Liver (tissue), 9 donors: ENCODE results near the gene ZNF296. TPM values are rescaled to one million over a fixed set of nuclear protein-coding genes. Genes with fewer than 3 reads are reported as not detected.

Experiments
- DNase-seq: peaks from one replicate; pipeline ENCODE4 v3.0.0-alpha.2; 2017; ENCODE audit warnings: low spot score
- H3K27ac ChIP-seq, 2 donors: one replicate each; pipeline ENCODE4 v1.7.0; 2013; ENCODE audit warnings: inconsistent platforms in 2 of 2, low read length in 2 of 2, control low read depth in 1 of 2, low read depth in 1 of 2, mild to moderate bottlenecking in 1 of 2
- H3K27me3 ChIP-seq, 4 donors: one replicate each; pipeline versions ENCODE4 v1.6.1 to v1.7.0; 2013; ENCODE audit warnings: low read length in 3 of 4, inconsistent platforms in 1 of 4, mild to moderate bottlenecking in 1 of 4, moderate library complexity in 1 of 4; ENCODE audit not compliant: control insufficient read depth in 4 of 4, insufficient read depth in 4 of 4
- H3K36me3 ChIP-seq, 4 donors: one replicate each; pipeline versions ENCODE4 v1.6.1 to v1.7.0; 2013; ENCODE audit warnings: low read length in 3 of 4, mild to moderate bottlenecking in 3 of 4, low read depth in 1 of 4, moderate library complexity in 1 of 4; ENCODE audit not compliant: control insufficient read depth in 4 of 4, insufficient read depth in 3 of 4
- H3K4me1 ChIP-seq, 4 donors: one replicate each; pipeline versions ENCODE4 v1.6.1 to v1.7.0; 2013; ENCODE audit warnings: low read length in 3 of 4, mild to moderate bottlenecking in 3 of 4, moderate library complexity in 1 of 4; ENCODE audit not compliant: control insufficient read depth in 4 of 4, insufficient read depth in 4 of 4
- H3K4me3 ChIP-seq, 3 donors: one replicate each; pipeline versions ENCODE4 v1.6.1 to v1.7.0; 2013; ENCODE audit warnings: low read length in 3 of 3, control low read depth in 1 of 3, low read depth in 1 of 3, mild to moderate bottlenecking in 1 of 3
- H3K9ac ChIP-seq, 2 donors: one replicate each; pipeline ENCODE4 v1.7.0; 2013; ENCODE audit warnings: low read length in 2 of 2, mild to moderate bottlenecking in 2 of 2, moderate library complexity in 2 of 2, control low read depth in 1 of 2, low read depth in 1 of 2
- H3K9me3 ChIP-seq, 4 donors: one replicate each; pipeline versions ENCODE4 v1.6.1 to v1.7.0; 2013; ENCODE audit warnings: low read length in 3 of 4; ENCODE audit not compliant: control insufficient read depth in 4 of 4
- ATF3 ChIP-seq: IDR thresholded peaks from 2 replicates; pipeline ENCODE4 v1.6.1; 2016; ENCODE audit warnings: antibody characterized with exemption
- CTCF ChIP-seq: fragments of 150-350 bp; IDR thresholded peaks from 2 replicates; pipeline ENCODE4 v1.5.1; 2017; ENCODE audit warnings: improper control_type of control experiment, low read depth, low read length; ENCODE audit not compliant: missing input control
- EGR1 ChIP-seq, 2 donors: IDR thresholded peaks; 2 replicates each; pipeline ENCODE4 v1.6.1; 2016 to 2018; ENCODE audit warnings: antibody characterized with exemption in 2 of 2, low read depth in 2 of 2
- FOXA1 ChIP-seq: IDR thresholded peaks from 2 replicates; pipeline ENCODE4 v1.6.1; 2016; ENCODE audit warnings: antibody characterized with exemption
- FOXA2 ChIP-seq: IDR thresholded peaks from 2 replicates; pipeline ENCODE4 v1.6.1; 2016; ENCODE audit warnings: antibody characterized with exemption
- HNF4A ChIP-seq, 2 donors: conservative IDR thresholded peaks; 2 replicates each; pipeline ENCODE4 v1.6.1; 2016; ENCODE audit warnings: antibody characterized with exemption in 2 of 2, mild to moderate bottlenecking in 2 of 2
- HNF4G ChIP-seq: IDR thresholded peaks from 2 replicates; pipeline ENCODE4 v1.6.1; 2016; ENCODE audit warnings: antibody characterized with exemption
- JUND ChIP-seq, 2 donors: IDR thresholded peaks; 2 replicates each; pipeline ENCODE4 v1.6.1; 2016; ENCODE audit warnings: antibody characterized with exemption in 2 of 2
- MAX ChIP-seq: IDR thresholded peaks from 2 replicates; pipeline ENCODE4 v1.6.1; 2016; ENCODE audit warnings: antibody characterized with exemption
- NR2F2 ChIP-seq: IDR thresholded peaks from 2 replicates; pipeline ENCODE4 v1.6.1; 2016; ENCODE audit warnings: antibody characterized with exemption
- RAD21 ChIP-seq, 2 donors: IDR thresholded peaks; 2 replicates each; pipeline ENCODE4 v1.6.1; 2016; ENCODE audit warnings: antibody characterized with exemption in 2 of 2, mild to moderate bottlenecking in 2 of 2
- REST ChIP-seq: IDR thresholded peaks from 2 replicates; pipeline ENCODE4 v1.6.1; 2016; ENCODE audit warnings: antibody characterized with exemption, mild to moderate bottlenecking
- SP1 ChIP-seq: IDR thresholded peaks from 2 replicates; pipeline ENCODE4 v1.6.1; 2018; ENCODE audit warnings: antibody characterized with exemption, mild to moderate bottlenecking
- TAF1 ChIP-seq: conservative IDR thresholded peaks from 2 replicates; pipeline ENCODE4 v1.6.1; 2016; ENCODE audit warnings: antibody characterized with exemption, mild to moderate bottlenecking
- ZBTB33 ChIP-seq: IDR thresholded peaks from 2 replicates; pipeline ENCODE4 v1.6.1; 2016; ENCODE audit warnings: antibody characterized with exemption
- WGBS: extraction: QIAGEN DNeasy Blood & Tissue Kit; methylation state at CpG from one replicate; pipeline ENCODE4 v1.1.7; 2013; 5-methylcytosine and 5-hydroxymethylcytosine counted together
- polyA plus RNA-seq, 2 donors: library from polyadenylated mRNA; stranded (reverse) in 1 of 2; unstranded in 1 of 2; fragments of 200-250 nt in 1 of 2; fragments of >200 nt in 1 of 2; fragmentation: Nextera tagmentation in 1 of 2; extraction: Ambion mirVana in 1 of 2; gene quantifications; one replicate each; pipeline versions ENCODE4 v1.2.1 to v1.2.3, GENCODE V29; 2013 to 2015
- total RNA-seq, 2 donors: library from RNA; depleted of rRNA; stranded (reverse); fragments of >200 nt; gene quantifications; one replicate each; pipeline ENCODE4 v1.2.3, GENCODE V29; 2014
- donor health status: healthy.
- donor health status: healthy.
- donor health status: healthy.
- donor health status: healthy.
- donor health status: healthy.

The ZNF296 gene
- total and polyA plus RNA-seq, 4 donors: 0.16 to 0.42 (median 0.17) TPM; not detected in 1

GRCh38 chr19:45071969-45072790 is 4.1 kb downstream of the ZNF296 start:
- Histone ChIP-seq H3K4me1 (peaks cover 0 to 15% (median 5%) of the 10 kb centered on the region in 4 donors), H3K4me3 (no peak overlapping the region), H3K9me3 (no peaks in the 10 kb centered on the region), H3K36me3 (peaks cover 19 to 30% (median 25%) of the 10 kb centered on the region in 4 donors), H3K27me3 (no peaks in the 10 kb centered on the region), H3K27ac (no peak overlapping the region), H3K9ac (no peak overlapping the region)
- no peak for DNase-seq
- 91% methylated on average over 34 of the region's 34 CpGs for WGBS
- no peak for TF ChIP-seq NR2F2
- no peak for TF ChIP-seq JUND (IDR thresholded peaks at IDR 0.05)
- TF ChIP-seq ATF3: no peak

GRCh38 chr19:45071545-45071938 is 4.7 kb downstream of the ZNF296 start:
- peaks cover 0 to 10% (median 2%) of the 10 kb centered on the region in 4 donors for H3K4me1 ChIP-seq
- no peak overlapping the region for H3K27ac ChIP-seq
- no peaks in the 10 kb centered on the region for H3K9me3 ChIP-seq
- no peak overlapping the region for H3K4me3 ChIP-seq
- 96% methylated on average over 25 of the region's 25 CpGs for WGBS
- no peak overlapping the region for H3K9ac ChIP-seq
- no peak for DNase-seq
- no peaks in the 10 kb centered on the region for H3K27me3 ChIP-seq
- H3K36me3 ChIP-seq: peaks cover 22 to 36% (median 29%) of the 10 kb centered on the region in 4 donors
- TF ChIP-seq FOXA1 (no peak), EGR1 (IDR thresholded peaks at IDR 0.05; ENCODE audit: low read depth in 2 of 2) (no peak), HNF4A (conservative IDR thresholded peaks at IDR 0.05) (no peak), NR2F2 (no peak), MAX (no peak), JUND (IDR thresholded peaks at IDR 0.05) (no peak), SP1 (no peak), CTCF (no peak), HNF4G (no peak), RAD21 (IDR thresholded peaks at IDR 0.05) (no peak), ATF3 (no peak)

- no peak overlapping the region for H3K27ac ChIP-seq
- 93% methylated on average over 19 of the region's 19 CpGs for WGBS
- no peak overlapping the region for H3K4me3 ChIP-seq
- no peaks in the 10 kb centered on the region for H3K9me3 ChIP-seq
- DNase-seq: no peak
- H3K27me3 ChIP-seq: no peaks in the 10 kb centered on the region
- no peak overlapping the region for H3K9ac ChIP-seq
- peaks cover 0 to 6% (median under 1%) of the 10 kb centered on the region in 4 donors for H3K4me1 ChIP-seq
- H3K36me3 ChIP-seq: peaks cover 22 to 37% (median 30%) of the 10 kb centered on the region in 4 donors
- no peak for TF ChIP-seq REST
- TF ChIP-seq TAF1: no peak
- no peak for TF ChIP-seq HNF4A (conservative IDR thresholded peaks at IDR 0.05)
- TF ChIP-seq ATF3: no peak
- no peak for TF ChIP-seq FOXA2
- TF ChIP-seq ZBTB33: no peak
- TF ChIP-seq SP1: no peak
- TF ChIP-seq EGR1 (IDR thresholded peaks at IDR 0.05; ENCODE audit: low read depth in 2 of 2): no peak
- no peak for TF ChIP-seq JUND (IDR thresholded peaks at IDR 0.05)
These were observed 5.3 kb downstream of the ZNF296 start for GRCh38 chr19:45070861-45071544.
